Measurements from ENCODE around the gene IST1. TPM values are rescaled to one million over a fixed set of nuclear protein-coding genes. Genes with fewer than 3 reads are reported as not detected.

Gene IST1
- total RNA-seq, 2 donors from 2014 or later = 154 to 181 TPM

- H3K9me3 ChIP-seq = no peaks in the 10 kb centered on the region
- peaks cover 66% of the 10 kb centered on the region for H3K36me3 ChIP-seq
- DNase-seq (ENCODE audit: low spot score) (no peak), ATAC-seq (ENCODE audit: insufficient number of reproducible peaks, low FRiP score, low read depth) (no peak)
- no peak for TF ChIP-seq CTCF (IDR thresholded peaks at IDR 0.05)
- no peaks in the 10 kb centered on the region for H3K27me3 ChIP-seq (replicated peaks; ENCODE audit: insufficient read depth)
- H3K4me3 ChIP-seq = no peak overlapping the region
- no peak overlapping the region for H3K27ac ChIP-seq
- peaks cover 30 to 35% of the 10 kb centered on the region in 2 donors for H3K4me1 ChIP-seq (ENCODE audit: control insufficient read depth in 1 of 2, low read depth in 2 of 2)
Measured at GRCh38 chr16:71919035-71919434, 23.7 kb downstream of the IST1 start.

- Histone ChIP-seq H3K4me1 (ENCODE audit: control insufficient read depth in 1 of 2, low read depth in 2 of 2) (peaks cover 20 to 26% of the 10 kb centered on the region in 2 donors), H3K36me3 (peaks cover 79% of the 10 kb centered on the region), H3K27ac (no peak overlapping the region)
Measured at GRCh38 chr16:71920658-71921057, 25.3 kb downstream of the IST1 start.

GRCh38 chr16:71923941-71924690 is 28.8 kb downstream of the IST1 start:
- DNase-seq (ENCODE audit: low spot score) (no peak), ATAC-seq (ENCODE audit: insufficient number of reproducible peaks, low FRiP score, low read depth) (no peak)
- Histone ChIP-seq H3K36me3 (peaks cover 70% of the 10 kb centered on the region), H3K9me3 (no peaks in the 10 kb centered on the region), H3K4me3 (no peak overlapping the region), H3K27me3 (replicated peaks; ENCODE audit: insufficient read depth) (no peaks in the 10 kb centered on the region), H3K27ac (no peak overlapping the region), H3K4me1 (ENCODE audit: control insufficient read depth in 1 of 2, low read depth in 2 of 2) (peaks cover 18 to 41% of the 10 kb centered on the region in 2 donors)
- TF ChIP-seq CTCF (IDR thresholded peaks at IDR 0.05) = no peak

More at GRCh38 chr16:71920658-71921057, 25.3 kb downstream of the IST1 start:
- Histone ChIP-seq H3K9me3 (no peaks in the 10 kb centered on the region), H3K27me3 (replicated peaks; ENCODE audit: insufficient read depth) (no peaks in the 10 kb centered on the region), H3K4me3 (no peak overlapping the region)
- ATAC-seq (ENCODE audit: insufficient number of reproducible peaks, low FRiP score, low read depth) = no peak
- DNase-seq (ENCODE audit: low spot score) = no peak
- TF ChIP-seq CTCF (IDR thresholded peaks at IDR 0.05) = no peak

GRCh38 chr16:71924710-71925109 is 29.4 kb downstream of the IST1 start:
- DNase-seq (ENCODE audit: low spot score) (no peak), ATAC-seq (ENCODE audit: insufficient number of reproducible peaks, low FRiP score, low read depth) (no peak)
- Histone ChIP-seq H3K36me3 (peaks cover 64% of the 10 kb centered on the region), H3K4me1 (ENCODE audit: control insufficient read depth in 1 of 2, low read depth in 2 of 2) (peaks cover 23 to 47% of the 10 kb centered on the region in 2 donors), H3K4me3 (no peak overlapping the region), H3K9me3 (no peaks in the 10 kb centered on the region), H3K27me3 (replicated peaks; ENCODE audit: insufficient read depth) (no peaks in the 10 kb centered on the region), H3K27ac (no peak overlapping the region)
- no peak for TF ChIP-seq CTCF (IDR thresholded peaks at IDR 0.05)

GRCh38 chr16:71927383-71927782 is 32.1 kb downstream of the IST1 start:
- no peaks in the 10 kb centered on the region for H3K27me3 ChIP-seq (replicated peaks; ENCODE audit: insufficient read depth)
- H3K4me3 ChIP-seq = no peak overlapping the region
- H3K4me1 ChIP-seq (ENCODE audit: control insufficient read depth in 1 of 2, low read depth in 2 of 2) = peaks cover 27 to 64% of the 10 kb centered on the region in 2 donors
- ATAC-seq (ENCODE audit: insufficient number of reproducible peaks, low FRiP score, low read depth) (peak; percentile 83), DNase-seq (ENCODE audit: low spot score) (peak; percentile 33)
- TF ChIP-seq CTCF (IDR thresholded peaks at IDR 0.05) = no peak
- H3K27ac ChIP-seq = peak overlapping the region; percentile 62 to 79
- no peaks in the 10 kb centered on the region for H3K9me3 ChIP-seq
- H3K36me3 ChIP-seq = peaks cover 40% of the 10 kb centered on the region

All from thoracic aorta (tissue), 2 donors.